AG08396 (cell line): ENCODE results near the gene ALDH5A1.
"Not testable (repeated sequence)": the region's sequence is repeated elsewhere in the genome, so short reads cannot be mapped to it uniquely, and the experiment has no call there.

Experiments used
- DNase-seq: peaks from one replicate; pipeline ENCODE4 v3.0.0; 2012; ENCODE audit warnings: low spot score, mixed read lengths

ALDH5A1 gene

DNA sequence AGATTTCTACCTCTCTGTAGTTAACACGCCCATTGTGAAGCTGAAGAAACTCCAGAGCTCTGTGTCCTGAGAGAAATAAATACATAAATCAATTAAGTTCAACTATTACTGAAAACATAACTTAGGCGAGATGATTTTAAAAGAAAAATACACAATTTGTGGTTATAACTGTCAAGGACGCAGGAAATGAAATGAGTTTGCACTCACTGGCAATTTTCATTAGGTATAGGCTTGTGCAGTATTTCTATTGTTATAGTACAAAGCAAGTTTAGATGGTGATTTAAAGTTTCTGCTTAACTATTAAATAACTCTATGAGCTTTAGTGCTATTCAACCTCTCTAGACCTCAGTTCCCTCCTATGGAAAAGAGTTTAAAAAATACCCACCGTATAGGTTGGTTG, 8.7 kb upstream of the ALDH5A1 start:
- no peak for DNase-seq

DNA sequence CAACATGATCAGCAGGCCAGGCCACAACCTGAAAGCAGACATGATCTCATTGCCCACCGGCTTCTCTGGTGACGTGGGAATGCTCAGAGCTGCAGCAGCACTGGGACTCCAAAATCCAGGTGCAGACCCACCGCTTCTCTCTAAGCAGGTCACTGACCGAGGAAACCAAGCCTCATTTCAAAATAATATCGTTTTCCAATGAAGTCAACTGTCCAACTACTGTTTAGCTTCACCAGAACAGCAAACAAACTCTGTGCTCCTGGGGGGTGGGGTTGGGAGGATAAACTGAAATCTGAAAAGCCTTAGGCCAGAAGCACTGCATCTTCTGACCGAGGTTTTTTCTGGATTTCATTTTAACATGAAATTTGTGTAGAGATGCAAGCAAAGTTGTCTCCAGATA, 5.3 kb upstream of the ALDH5A1 start, which contains the start of gene GPLD1:
Gene GPLD1 (minus strand): TSS at position 109 of the 400 bp plus-strand sequence. CDS start 67 bp downstream, at position 42.
- no peak for DNase-seq

DNA sequence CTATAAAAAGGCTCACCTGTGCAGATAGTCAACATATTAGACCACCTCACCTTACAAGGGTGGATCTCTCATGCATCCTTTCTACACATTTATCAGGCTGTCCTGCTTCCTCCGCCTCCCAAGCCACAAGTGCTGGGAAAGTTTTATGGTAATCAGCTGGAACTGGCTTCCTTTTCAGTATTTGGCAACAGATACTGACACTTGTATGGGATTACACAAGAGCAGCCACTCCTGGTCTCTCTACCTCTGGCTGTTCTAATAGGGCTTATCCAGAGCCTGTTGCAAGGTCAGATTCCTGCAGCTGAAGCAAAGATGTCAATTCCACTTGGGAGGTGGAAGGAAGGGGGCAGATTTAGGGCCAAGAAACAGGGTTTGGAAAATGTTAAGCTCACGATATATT, 4.9 kb upstream of the ALDH5A1 start:
- no peak for DNase-seq

DNA sequence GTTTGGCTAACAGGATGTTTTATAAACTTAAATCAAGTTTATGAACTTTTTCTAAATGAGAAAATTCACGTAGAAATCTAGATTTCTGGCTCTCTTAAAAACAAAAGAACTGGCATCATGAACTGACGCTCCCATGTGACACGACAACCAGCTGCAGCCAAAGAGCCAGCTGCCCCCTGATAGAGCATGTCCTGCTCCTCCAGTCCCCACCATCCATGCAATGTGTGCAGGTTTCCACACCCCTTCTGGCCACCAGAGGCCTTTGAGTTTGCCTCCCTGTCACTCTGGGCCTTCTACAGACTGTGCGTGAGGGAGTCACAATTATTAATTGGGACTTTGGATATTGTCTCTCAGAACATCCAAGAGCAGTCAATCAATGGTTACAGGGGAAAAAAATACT, 3.8 kb upstream of the ALDH5A1 start:
- DNase-seq: no peak

DNA sequence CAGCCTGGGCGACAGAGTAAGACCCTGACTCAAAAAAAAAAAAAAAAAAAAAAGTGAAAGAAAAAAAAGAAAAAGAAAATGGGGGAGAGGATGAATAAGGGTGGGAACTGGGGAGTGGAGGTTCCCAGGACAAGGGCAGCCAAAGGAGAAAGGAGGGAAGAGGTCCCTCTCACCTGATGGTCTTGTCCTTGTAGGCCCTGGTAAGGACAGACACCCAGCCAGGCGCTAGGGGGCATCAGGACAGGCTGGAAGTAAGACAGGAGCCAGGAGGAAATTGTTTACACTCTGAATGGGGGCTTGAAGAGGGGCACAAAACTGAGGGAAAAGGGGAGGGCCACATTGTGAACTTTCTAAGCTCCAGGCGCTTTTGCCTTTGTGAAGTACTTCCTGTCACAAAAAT, 2.3 kb upstream of the ALDH5A1 start:
- DNase-seq: no peak

DNA sequence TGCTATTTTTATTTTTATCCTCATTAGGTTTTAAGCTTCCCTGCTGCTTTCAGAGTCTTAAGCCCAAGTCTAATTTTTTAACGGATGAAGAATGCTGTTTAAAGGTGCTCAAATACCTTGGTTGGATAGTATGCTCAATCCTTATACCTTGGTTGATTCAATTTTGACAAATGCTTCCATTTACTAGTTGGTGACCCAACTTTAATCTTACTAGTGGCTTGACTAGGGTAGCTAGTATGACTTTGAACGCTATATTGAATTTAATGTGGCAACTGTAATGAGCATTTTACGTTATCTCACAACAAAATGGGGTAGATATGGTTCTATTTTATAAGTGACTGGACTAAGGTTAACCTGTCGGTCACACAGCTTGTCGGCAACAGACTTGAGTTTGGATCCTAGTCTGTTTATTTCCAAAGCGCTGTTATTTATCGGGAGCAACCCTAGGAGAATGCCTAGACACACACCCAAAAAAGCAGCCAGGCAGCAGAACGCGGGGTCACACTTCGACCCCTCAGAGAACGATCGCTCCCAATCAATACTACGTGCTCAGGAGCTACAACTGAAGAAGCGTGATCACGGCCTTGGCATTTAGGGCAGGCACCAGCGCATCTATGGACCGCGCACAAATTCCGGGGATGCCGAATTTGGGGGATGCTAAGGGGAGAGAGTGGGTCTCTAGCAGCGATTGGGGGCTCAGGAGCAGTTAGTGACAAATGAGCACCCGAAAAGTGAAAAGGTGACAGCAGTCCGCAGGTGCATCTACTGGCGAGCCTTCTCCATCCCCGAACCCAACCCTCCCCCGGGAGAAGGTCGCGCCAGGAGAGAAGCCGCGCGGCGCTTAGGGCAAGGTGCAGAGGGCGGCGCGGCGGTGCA, 586 bp upstream of the ALDH5A1 start:
- no peak for DNase-seq

DNA sequence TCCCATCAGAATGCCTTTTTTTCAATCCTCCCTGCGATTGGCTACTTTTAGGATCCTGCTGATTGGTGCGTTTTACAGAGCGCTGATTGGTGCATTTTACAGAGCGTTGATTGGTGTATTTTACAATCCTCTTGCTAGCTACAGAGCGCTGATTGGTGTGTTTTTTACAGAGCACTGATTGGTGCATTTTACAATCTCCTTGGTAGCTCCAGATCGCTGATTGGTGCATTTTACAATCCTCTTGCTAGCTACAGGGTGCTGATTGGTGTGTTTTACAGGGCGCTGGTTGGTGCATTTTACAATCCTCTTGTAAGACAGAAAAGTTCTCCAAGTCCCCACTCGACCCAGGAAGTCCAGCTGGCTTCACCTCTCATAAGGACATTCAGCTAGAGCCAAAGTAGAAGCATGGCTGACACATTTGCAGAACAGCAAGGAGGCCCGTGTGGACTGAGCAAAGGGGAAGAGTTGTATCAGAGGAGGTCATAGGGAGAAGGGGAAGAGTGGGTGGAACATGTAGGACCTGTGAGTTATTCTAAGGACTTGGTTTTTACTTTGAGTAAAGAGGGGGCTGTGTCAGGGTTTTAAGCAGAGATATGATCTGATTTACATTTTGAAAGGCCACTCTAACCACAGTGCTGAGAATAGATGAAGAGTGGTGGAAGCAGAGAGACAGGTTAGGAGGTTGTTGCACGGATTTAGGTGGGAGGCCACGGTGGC, 2.6 kb downstream of the ALDH5A1 start:
- DNase-seq: no peak

DNA sequence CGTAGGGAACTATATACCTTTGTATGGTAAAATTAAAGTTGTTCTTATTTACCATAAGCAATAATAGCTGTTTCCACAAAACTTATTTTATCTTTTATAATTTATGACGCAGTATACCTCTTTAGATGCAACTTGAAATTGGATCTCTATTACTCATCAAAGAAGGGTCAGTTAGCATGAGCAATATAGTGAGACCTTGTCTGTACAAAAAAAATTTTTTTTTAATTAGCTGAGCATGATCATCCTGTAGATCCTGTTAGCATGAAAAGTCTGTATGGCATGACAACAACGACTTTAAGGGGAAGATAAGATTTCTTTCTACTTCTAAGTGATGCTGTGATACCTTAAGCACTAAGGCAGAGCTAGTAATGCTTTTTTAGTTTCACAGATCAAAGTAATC, 5.9 kb downstream of the ALDH5A1 start:
- no peak for DNase-seq

DNA sequence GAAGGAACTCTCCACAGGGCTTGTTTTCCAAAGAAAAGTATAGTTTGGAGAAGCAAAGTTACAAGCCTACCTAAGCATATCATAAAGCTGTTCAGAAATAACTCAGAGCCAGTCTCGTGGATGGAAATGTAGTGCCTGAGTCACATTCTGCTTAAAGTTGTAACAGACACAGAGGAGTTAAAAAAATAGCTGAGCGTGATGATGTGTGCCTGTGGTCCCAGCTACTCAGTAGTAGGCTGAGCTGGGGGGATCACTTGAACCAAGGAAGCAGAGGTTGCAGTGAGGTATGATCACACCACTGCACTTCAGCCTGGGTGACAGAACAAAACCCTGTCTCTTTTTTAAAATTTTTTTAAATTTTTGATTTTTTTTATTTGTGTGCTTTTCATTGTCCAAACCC, 6.6 kb downstream of the ALDH5A1 start:
- no peak for DNase-seq

DNA sequence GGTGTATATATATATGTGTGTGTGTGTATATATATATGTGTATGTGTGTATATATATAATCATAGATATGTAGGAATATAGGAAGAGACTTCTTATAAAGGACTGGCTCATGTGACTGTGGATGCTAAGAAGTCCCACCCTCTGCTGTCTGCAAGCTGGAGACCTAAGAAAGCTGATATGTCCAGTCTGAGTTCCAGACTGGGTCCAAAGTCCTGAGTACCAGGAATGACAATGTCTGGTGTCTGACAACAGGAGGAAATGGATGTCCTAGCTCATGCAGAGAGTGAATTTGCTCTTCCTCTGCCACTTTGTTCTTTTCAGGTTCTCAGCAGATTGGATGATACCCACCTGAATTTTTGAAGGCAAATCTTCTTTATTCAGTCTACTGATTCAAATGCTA, 7.1 kb downstream of the ALDH5A1 start:
- DNase-seq: no peak

DNA sequence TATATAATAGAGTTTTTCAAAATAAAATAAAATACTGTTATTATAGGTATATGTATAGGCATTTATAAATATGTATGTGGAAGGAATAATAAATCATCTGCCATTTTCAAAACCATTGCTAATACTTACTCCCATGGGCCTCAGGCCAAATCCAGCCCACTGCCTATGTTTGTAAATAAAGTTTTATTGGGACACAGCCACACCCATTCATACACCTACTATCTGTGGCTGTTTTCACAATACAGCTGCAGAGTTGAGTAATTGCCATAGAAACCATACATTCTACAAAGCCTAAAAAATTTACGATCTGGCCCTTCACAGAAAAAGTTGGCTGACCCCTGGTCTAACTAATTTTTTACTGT, 9.5 kb downstream of the ALDH5A1 start:
- DNase-seq: no peak

DNA sequence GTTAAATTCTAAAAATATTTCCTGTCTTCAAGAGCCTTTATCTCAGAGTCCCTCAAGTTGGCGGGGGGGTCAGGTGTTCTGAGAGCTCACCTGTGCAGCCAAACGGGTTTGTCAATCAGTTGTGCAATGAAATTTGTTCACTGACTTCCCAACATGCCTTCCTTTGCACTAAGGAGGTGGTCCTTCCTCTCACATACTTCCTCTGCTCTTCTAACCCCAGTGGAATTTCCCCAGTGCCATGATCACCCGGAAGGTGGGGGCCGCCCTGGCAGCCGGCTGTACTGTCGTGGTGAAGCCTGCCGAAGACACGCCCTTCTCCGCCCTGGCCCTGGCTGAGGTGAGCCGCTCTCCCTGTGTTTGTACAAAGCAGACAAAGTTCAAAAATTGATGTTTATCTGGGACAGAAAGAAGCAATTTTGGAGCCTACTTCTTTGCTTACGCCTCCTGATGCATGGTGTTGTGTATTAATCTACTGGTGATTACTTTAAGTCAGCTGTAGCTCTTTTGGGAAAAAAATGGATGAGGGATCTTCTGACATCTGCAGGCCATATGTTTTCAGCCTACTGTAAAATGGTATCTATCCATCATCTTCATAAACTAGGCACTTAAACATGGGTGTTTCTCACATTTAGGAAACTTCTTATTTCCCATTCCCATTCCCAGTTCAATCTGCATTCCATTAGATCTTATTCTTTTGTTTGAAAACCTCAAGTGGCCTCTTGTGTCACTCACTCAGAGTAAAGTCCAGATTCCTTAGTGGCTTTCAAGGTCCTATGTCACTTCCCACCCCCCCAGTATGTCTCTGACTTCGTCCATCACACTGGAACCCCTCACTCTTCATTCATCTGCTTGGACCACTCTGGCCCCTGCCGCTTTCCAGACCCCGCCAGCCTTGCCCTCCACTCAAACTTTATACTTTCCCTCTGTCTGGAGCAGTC, 10.1 kb downstream of the ALDH5A1 start:
- no peak for DNase-seq

DNA sequence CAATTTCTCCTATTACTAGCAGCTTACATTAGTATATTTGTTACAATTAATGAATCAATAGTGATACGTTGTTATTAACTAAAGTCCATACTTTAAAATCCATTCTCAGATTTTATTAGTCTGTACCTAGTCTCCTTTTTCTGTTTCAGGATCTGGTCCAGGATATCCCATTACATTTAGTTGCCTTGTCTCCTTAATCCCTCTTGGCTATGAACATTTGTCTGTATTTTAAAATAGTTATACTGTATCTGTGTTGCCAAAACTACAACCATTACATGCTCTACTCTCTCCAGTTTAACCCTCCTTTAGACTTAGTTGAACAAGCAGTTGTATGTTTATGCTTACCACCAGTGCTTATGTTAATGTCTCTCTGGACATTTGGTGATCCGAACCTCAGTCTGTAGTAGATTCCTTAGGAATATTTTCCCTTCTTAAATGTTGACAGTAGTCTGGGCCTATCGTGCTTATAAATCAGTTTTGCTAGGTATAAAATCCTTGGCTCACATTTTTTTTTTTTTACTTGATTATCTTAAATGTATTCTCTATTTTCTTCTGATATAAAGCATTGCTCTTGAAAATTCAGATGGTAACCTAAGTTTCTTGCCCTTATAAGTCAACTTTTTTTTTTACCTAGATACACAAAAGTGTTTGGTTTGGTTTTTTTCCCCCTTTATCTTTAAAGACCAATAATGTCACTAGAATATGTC, 12.2 kb downstream of the ALDH5A1 start:
- DNase-seq: no peak

DNA sequence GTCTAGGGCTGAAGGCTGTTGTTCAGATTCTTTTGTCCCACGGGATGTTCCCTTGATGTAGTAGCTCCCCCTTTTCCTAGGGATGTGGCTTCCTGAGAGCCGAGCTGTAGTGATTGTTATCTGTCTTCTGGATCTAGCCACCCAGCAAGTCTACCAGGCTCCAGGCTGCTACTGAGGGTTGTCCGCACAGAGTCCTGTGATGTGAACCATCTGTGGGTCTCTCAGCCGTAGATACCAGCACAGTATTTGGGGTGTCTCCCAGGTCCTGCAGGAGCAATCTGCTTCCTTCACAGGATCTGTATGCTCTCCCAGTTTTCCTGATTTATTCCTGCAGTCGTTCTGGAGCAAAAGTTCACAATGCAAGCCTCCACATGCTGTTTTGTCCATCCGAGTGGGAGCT, 17.2 kb downstream of the ALDH5A1 start:
- not testable (repeated sequence) for DNase-seq

DNA sequence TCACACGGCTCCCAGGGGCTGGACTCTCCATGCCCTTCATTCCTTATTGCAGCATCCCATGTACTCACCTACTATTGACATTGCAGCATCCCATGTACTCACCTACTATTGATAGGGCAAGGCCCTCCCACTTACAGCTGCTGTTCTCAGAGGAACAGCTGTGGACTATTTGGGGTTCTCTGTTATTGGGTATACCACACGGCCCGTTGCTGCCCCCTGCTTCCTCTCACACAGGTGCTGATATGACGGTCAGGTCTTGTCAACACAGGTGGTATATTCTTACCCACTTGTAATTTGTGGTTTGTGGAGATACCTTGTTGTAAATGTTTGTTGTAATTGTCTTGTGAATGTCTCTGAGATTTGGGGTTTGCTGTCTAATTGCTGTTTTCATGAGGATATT, 18.8 kb downstream of the ALDH5A1 start:
- DNase-seq: no peak

DNA sequence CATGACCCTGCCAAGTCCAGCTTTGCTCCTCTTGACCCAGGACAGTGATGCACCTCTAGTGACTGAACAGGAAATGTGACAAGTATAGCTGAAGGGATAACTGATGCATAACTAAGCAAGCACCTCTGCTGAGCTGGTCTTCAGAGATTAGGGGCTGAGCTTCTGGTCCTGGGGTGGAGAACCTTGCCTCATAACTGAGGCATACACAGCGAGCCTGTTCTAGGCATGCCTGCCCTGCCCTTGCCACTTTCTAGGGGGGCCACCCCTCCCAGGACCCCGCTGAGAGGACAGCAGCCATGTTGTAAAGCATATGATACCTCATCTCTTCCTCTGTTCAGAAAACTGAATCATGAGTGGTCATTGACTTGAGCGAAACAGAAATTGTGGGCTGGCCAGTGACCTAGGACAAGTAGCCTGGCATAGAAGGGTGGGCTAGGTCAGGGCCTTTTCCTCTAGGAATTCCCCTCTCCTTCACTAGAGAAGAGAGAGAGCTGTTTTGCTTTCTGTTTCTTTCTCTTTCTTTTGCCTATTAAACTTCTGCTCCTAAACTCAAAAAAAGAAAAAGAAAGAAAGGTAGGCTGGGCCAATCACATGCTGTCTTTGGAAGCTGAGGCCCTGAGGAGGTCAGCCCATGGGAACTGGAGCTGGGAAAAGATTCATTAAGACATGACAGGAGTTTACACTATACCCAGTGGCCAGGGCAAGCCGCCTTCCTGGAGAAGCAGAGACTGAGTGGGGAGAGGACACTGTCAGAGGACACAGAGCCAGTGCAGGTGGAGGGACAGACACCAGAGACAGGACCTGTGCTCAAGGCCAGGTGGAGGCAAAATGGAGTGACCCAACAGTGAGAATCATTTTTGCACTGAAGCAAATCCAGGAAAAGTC, 23.1 kb downstream of the ALDH5A1 start:
- DNase-seq: no peak

DNA sequence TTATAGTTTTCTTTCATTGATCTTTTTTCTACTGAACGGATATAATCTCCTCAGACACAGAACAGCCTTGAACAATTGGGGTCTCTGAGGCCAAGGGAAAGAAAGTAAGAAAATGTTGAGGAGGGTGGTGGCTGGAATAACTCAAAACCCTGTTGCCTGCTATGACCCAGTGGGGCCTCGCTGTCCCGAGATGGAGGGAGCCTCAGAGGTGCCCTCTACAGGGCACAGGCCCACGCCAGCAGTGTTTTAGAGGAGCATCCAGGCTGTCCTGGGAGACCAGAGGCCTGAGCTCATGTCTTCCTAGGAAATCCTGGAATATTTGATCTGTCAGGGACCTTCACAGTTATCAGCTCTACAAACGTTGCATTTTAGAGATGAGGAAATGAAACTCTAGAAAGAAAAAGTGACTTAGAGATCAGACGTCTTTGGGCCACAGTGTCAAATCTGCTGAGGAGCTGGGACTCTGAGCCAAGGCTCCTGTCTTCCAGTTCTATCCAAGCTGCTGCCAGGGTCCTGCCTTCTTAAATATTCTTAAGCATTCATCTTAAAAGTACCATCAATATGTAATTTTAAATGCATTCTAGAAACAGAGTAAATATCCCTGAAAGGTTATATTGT, 26.3 kb downstream of the ALDH5A1 start:
- DNase-seq: peak; percentile 57

DNA sequence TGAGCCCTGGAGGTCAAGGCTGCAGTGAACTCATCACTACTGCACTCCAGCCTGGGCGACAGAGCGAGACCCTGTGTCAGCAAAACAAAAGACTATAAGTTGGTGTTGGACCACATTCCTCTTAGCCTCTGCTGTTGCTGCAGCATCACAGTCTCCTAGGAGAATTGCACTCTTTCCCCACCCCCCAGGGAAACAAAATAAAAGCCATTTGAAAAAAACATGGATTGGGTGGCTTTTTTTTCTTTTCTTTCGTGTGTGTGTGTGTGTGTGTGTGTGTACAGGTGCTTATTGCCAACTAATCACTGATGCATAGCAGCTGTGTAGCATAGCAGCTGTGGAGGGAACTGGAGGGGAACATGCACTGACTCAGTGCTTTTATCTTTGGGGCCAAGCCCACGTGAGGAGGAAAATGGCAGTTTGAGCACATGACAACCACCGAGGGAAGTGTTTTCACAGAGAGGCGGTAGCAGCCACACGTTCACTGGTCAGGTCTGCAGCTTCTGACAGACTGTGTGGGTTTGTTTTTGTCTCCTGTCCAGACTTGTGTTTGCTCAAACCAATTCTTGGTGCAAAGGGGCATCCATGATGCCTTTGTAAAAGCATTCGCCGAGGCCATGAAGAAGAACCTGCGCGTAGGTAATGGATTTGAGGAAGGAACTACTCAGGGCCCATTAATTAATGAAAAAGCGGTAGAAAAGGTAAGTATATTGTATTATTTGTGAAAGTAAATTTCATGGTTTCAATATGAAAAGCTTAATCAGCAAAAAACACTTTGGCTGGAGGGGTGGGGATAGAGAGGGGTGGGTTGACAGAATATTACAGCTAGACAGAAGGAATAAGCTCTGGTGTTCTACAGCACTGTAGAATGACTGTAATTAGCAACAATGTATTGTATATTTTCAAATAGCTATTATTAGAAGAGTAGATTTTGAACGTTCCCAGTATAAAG, 27.7 kb downstream of the ALDH5A1 start:
- DNase-seq: no peak

DNA sequence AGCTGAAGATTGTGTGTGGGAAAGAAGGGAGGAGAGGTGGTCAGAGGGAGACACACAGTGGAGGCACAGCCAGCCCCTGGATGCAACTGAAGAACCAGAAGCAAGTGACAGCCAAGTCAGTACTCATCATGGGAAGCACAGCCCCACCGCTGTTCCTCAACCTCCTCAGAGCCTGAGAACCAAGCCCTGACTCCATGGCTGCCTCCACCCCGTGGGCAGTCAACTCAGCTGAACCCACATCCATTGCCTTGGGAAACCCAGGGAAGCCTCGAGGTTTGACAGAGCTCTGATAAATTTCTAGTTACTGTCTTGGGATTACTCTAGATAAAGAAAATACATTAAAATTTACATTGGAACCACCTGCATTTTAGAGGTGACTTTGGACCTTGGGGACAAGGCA, 29.6 kb downstream of the ALDH5A1 start:
- DNase-seq: no peak
